DMS53 (cell line): Measurements from ENCODE around the gene PSMB2.

Experiments used
- DNase-seq: peaks from one replicate; lab custom pipeline; 2025; lab: John Stamatoyannopoulos, UW

PSMB2 gene

DNA sequence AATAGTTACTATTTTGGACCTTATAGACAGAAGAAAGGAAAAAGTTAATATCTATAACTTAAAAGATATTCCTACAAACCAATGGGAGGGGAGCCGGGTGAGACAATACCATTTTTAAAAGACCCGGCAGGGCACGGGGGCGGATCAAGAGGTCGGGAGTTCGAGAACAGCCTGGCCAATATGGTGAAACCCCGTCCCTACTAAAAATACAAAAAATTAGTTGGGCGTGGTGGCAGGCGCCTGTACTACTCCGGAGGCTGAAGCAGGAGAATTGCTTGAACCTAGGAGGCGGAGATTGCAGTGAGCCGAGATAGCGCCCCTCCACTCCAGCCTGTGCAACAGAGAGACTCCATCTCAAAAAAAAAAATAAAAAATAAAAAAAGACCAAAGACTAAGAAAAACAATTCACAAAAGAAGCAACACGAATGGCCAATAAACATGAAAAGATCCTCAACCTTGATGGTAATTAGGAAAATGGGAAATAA lies 1.2 kb upstream of the PSMB2 start:
- peak; percentile 44 for DNase-seq

DNA sequence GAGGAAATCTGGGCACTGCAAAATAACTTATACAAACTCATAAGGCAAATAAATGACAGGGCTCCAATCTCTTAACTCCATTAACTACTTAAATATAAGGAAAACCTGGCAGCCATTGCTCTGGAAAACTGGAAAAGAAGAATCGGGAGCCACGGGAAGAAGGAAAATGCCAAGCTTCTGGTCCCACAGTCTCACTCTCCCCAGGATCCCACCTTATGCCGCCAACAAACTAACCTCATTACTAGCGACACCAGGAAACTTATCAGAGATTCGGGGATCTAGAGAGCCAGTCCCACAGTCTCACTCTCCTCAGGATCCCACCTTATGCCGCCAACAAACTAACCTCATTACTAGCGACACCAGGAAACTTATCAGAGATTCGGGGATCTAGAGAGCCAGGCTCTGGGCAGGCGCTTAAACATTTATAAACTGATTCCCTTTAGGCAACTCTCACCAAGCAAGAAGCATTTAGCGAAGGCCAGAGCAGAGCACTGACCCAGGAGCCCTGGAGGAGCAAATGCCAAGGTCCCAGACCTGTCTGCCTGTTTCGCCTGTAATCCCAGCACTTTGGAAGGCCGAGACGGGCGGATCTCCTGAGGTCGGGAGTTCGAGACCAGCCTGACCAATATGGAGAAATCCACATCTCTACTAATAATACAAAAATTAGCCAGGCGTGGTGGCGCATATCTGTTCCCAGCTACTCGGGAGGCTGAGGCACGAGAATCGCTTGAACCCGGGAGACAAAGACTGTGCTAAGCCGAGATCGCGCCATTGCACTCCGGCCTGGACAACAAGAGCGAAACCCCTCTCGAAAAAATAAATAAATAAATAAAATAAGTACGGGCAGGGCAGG lies 720 bp downstream of the PSMB2 start:
- peak; percentile 48 for DNase-seq

DNA sequence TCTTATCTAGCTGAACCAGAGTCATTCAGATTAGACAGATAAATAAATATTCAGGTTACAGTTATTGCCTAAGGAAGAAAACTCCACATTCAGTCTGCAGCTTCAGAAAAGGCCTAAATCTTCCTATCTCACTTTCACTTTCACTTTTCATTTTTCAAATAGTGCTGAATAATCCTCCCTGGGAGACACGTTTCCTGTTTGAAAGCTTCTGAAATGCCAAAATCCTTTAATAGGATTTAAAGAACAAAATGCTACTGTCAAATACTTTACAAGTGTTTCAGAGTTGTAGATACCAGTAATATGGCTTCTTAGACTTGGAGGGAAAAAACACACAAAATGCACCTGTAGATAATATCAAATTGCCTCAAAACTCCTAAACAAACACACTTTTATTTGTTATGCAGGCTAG lies 3.9 kb downstream of the PSMB2 start:
- peak; percentile 71 for DNase-seq

DNA sequence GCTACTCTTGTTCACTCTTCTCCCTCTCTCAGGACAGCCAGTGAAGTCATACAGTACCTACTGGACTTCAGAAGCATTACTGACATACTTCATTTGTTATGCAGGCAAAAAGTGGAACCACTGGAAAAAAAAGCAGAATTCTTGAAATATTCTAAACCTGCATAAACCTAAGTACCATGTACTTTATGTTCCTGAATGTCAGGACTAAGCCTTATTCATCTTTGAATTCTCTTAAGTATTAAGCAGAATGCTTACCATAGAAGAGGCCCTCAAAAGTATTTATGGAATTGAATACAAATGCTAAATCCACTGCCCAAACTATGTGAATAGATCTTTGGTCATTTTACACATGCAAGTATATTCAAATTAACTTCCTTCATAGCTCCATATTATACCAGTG lies 7.8 kb downstream of the PSMB2 start:
- DNase-seq, result no peak

DNA sequence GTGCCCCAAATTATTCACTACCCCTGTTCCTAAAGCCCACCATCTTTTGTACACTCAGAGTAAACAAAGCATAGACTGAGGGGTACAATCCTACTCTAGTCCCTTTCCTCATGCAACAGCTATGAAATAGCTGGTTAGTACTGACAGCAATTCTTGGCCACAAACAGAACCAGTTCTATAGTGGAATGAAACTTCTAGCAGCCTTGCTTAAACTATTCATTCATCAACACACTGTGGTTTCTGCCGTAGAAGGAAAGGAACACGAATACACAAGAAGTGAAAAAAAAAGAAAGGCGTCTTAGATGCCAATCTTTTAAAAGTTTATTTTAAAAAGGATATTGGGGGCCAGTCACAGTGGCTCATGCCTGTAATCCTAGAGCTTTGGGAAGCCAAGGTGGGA lies 9.9 kb downstream of the PSMB2 start:
- DNase-seq, result no peak

DNA sequence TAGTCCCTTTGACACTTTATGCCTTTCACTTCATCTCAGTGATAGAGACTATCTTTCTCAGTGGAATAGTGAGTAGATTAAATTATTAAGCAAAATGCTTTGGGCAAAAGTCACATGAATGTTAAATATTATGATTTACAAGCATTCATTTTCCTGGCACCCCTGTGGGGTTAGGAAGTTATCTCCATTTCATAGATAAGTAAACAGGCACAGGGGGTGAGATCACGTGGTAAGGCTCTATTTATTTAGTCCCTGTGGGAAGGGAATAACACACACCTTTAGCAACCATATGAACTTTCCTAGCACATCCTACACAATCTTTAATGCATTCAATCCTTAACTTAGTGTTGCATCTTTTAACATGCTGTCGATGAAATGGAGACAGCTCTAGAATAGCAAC lies 12.3 kb downstream of the PSMB2 start:
- no peak for DNase-seq

DNA sequence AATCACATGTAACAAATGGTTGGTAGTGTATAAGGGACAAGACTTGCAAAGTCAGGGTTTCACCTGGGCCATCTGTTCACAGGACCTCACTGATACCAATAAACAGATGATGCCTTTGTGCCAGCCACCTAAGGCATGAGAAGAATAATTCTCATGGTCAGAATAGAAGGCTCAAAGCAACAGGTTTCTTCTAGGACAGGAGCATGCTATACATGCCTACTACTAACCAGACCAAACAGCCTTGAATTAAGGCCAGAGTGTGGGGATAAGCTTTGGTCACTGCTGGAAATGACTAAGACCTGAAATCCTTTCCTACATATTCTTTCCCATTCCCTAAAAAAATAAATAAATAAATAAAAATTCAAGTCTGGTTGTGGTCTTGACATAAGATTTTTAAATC lies 17.5 kb downstream of the PSMB2 start:
- DNase-seq, result no peak

DNA sequence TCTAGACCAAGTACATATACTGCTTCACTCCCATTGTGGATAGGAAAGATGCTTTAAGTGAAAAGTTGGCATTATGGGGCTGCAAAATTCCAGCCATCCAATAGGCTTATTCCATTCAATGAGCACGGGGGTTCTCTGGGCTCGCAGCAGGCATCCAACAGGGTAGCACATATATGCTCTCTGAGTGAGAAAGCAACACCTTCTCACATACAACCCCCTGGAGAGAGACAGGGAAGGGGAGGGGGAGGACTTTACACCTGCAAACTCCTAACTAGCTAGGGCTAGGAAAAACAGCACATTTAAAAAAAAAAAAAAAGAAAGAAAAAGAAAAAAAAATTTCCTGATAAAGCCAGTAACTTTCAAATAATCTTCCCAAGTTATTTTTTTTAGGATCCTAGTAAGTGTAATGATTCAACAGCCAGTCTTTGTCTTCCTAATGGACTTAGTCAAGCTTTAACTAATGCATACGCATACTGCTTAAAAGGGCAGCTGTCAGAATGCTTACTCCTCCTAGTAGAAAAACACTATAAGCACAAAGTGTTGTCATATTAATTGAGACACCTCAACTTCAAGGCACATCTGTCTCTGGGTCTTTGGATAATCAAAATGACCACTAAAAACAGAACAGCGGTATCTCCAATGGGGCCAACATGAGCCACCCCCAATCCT lies 18.7 kb downstream of the PSMB2 start:
- DNase-seq, result no peak

DNA sequence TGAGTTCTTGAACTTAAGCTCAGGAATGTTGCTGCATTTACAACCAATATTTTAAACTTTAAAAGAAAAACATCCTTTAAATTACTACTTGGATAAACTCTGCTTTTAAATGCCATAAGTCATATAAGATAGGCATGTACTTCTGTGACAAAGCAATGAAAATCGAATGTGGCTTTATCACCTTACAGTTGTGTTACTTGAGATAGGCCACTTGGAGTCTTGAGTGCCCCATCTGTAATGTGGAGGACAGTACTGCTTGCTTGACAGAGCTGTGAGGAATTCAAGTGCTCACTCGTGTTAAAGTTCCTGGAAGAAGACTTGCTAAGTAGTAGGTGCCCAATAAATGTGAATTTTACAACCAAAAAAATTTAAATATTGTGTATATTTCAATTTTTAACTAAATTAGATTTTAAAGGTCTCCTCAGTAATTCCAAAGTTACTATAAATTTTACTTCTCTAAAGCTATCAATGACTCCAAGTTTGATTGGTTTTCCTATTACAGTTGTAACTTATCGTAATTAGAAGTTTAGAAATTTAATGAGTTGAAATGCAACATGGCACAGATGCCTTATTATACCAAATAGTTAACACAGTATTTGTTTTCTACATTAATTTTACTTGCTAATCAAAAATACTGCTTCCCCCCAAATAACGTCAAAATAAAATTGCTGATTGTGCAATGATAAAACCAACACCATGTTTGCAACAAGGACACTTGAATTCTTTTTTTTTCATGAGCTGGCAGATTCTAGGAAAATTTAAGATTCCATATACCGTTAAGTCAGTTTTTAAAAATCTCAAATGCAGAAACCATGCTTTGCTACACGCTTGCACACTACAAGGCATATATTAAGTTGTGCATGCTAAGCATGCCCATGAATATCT lies 21.8 kb downstream of the PSMB2 start:
- DNase-seq, result no peak

DNA sequence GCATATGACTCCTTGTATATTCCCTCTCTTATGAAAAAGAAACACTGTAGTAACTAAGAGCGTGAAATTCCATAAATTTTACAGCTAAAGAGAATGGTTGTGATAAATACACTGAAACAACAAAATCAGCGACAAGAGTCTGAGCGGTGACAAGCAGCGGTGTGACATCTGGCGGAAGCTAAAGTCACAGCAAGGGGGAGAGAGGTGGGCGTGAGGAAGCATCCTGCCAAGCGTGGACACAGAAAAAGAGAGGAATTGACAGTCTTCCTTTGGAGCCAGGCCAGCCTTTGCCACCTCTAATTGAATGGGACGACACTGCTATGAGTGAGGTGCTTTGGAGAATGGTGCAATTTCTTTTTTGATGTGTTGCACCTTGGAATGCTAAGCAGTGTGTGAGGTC lies 25.9 kb downstream of the PSMB2 start:
- DNase-seq, result no peak

DNA sequence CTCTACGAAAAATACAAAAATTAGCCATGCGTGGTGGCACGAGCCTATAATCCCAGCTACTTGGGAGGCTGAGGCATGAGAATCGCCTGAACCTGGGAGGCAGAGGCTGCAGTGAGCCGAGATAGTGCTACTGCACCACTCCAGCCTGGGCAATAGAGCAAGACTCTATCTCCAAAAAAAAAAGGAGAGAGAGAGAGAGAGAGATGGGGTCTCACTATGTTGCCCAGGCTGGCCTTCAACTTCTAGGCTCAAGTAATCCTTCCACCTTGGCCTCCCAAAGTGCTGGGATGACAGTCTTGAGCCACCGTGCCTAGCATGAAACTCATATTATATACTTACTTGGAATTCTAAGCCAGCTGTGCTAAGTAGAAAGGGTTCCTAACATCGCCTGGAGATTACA lies 29.7 kb downstream of the PSMB2 start:
- no peak for DNase-seq

DNA sequence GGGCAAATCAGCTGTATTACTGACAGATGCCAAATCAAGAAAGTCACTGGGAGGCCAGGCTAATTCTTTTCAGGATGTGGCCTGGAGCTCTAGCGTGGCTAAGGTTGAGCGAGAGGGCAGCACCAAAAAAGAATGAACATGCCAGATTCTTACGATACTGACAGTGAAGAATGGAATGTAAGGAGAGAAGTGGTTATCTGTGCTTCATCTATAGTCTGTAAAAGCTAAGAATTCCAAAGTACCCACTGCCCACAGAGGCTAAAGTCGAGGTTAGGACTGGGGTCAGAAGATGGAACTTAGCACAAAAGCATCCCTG lies 35.5 kb downstream of the PSMB2 start:
- DNase-seq, result no peak

DNA sequence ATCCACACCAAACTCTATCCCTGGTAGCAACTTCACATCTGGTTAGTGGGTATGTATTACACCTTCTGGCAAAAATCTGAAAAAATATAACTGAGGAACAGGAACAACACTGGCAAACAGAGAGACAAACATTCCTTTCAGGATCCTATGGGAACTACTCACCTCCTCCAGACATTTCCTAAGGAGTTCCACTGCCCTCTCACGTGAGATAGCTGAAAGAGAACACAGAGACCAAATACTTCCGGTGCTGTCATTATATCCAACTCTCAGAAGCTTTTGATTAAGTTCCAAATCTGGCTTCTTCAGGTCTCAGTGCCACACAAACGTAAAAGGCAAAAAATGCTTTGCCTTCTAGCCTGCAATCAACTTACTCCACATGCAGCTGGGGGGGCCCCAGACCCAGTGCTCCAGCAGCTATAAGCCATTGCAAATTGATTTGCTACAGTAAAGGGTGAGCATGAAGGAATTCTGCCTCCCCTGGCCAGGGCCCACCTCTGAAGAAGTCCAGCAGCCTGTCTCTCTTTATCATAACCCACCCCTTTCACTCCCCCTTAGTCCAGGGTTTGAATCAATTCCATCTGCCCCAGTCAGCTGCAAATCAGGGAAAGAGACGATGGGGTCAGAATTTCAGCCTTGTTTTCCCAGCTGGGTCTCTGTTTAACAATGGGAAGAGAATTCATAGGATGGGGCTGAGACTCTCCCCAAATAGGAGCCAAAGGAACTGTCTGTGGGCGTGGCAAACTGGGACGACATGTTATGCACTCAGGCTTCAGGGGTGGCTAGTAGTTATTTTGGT lies 36.1 kb downstream of the PSMB2 start:
- no peak for DNase-seq

DNA sequence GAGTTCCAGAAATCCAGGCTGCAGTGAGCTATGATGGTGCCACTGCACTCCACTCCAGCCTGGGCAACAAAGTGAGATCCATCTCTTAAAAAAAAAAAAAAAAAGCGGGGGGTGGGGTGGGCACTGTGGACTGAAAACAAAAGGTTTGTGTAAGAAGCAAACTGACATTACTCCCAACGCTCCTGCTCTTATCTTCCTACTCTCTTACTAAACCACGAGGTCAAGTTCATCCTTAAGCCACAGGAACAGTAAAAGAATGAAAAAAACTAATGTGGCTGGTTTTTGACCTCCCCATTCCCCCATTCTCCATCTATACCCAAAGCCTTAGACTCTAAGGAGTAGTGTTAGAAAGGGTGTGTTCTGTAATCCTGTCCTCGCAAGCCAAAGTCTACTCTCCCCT lies 37.4 kb downstream of the PSMB2 start:
- no peak for DNase-seq

DNA sequence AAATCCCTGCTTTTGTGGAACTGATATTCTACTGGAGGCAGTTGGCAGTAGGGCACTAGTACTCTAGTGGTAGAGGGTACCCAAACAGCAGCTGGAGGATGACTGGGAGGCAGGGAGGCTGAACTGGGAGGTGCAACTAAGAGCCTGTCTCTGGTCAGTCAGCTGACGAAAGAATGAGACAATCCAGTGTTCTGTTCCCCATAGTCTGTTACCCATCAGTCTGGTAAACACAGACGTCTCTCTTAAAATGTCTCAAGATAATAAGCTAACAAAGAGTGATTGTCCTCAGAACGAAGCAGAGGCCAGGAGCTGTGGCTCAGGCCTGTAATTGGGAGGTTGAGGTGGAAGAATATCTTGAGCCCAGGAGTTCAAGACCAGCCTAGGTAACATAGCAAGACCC lies 37.9 kb downstream of the PSMB2 start:
- no peak for DNase-seq

DNA sequence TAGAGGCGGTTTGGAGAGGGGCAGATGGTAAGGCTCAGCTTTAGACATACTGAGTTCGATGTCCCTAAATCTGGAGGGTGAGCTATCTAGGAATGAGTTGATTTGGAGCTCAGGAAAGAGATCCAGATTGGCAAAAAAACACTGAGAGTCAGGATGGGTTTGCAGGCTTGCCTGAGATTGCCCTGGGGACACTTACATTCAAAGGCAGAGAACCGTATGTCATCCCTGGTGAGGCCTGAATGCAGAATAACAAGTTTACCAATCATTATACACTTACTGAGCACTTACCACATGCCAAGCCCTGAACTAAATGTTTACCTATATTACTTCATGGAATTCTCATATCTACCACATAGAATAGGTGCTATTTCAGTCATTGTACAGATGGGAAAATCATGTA lies 40.7 kb downstream of the PSMB2 start:
- DNase-seq, result no peak

DNA sequence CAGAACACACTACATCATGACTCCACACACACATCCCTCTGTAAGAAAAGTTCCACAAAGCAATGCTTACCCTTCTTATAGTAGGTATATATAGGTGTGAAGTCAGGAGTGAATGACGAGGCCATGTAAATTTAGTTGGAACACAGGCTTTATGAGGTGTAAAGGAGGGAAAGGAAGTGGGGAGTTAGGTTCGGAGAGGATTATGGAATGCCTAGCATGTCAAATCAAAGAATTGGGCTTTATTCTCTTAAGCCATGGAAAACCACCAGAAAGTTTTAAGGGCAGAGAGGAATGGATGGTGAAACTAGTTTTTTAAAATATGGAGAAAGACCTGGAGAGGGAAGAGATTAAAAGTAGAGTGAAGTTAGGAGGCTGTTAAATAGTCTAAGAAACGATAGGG lies 41.9 kb downstream of the PSMB2 start:
- DNase-seq, result no peak

DNA sequence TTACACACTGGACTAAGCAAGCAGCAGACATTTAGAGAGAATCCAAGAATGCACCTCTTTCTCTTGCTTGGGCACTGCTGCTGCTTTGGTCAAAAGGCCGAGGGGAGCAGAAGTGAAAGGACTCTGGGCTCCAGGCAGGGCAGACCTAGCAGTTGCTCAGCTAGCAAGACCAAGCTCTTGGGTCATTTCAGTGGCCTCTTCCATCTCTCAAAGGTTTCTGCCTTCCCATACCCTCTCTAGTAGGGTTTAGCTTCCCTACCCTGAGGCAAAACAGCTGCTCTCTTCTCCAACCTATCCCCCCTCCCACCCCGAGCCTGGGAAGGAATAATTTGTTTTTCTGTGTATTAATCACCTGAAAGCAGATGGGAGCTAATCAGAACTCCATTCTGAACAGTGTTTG lies 42.4 kb downstream of the PSMB2 start:
- DNase-seq, result no peak

DNA sequence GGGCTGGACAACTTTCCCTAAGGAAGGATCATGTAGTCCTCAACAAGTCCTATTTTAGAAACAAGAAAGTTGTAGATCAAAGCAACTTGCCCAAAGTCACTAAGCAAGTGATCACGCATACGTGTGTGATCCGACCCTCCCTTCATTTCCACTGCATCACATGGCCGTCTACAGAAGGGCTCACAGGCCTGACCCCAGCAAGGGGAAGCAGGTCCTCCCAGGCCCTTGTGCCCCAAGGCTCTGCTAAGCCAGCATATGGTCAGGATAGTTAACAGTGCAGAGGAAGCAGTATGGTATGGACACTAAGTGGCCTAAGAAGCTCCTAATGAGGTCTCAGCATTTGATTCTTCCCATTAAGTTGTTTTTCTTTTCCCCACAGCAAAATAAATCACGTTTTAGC lies 43.5 kb downstream of the PSMB2 start:
- no peak for DNase-seq

DNA sequence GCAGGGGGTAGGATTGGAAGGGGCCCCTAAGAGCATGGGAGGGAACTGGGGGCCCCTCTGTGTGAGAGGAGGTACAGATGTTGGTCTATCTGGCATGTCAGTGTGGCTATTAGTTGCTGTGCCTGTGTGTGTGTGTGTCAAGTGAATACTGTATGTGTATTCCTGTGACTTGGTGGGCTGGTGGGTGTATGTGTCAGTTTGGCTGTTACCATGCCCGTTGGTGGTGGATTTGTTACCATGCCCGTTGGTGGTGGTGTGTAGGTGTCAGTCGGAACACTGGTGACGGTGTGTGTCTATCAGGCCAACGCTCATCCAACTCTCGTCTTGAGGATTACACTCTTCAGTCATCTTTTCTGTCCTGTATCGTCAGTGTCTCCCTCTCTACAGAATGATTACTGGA lies 45.6 kb downstream of the PSMB2 start:
- DNase-seq, result no peak

DNA sequence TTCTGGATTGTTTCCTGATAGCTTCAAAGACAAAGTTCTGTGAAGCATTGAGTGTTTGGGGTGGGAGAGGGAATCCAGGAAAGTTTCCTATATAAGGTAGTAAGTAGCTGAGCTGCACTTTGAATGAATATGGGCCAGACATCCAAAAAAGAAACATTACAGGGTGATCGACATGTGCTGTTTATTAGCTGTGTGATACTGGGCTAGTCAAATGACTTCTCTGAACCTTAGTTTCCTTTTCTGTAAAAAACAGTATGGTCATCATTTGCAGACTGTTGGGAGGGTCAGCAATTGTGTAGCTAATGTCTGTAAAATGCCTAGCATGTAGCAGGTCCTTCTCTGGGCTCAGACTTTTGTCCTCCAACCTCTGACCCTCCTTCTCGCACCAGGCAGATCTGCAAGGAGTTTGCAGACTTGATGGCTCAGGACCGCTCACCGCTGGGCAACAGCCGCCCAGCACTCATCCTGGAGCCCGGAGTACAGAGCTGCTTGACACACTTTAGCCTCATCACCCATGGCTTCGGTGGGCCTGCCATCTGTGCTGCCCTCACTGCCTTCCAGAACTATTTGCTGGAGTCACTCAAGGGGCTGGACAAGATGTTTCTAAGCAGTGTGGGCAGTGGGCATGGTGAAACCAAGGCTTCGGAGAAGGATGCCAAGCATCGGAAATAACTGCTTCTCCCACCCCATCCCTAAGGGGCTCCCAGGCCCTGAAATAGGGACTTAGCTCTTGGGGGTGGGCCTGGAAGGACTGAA lies 47.1 kb downstream of the PSMB2 start:
- DNase-seq, result no peak
